HepG2 (cell line): ENCODE results near the gene RABGGTA. TPM values are rescaled to one million over a fixed set of nuclear protein-coding genes. Genes with fewer than 3 reads are reported as not detected.

Source experiments
- ARNT ChIP-seq: fragments of 450-650 bp; IDR thresholded peaks from 2 replicates; pipeline ENCODE4 v1.6.1; 2017
- ETV6 ChIP-seq: sonication (generic); formaldehyde crosslinking; conservative IDR thresholded peaks from 2 replicates; pipeline ENCODE4 v1.4.0; 2020; ENCODE audit warnings: missing genetic modification reagents
- FOXC1 ChIP-seq: sonication (generic); formaldehyde crosslinking; IDR thresholded peaks from 2 replicates; pipeline ENCODE4 v1.8.0; 2022; ENCODE audit warnings: mild to moderate bottlenecking, missing genetic modification reagents, borderline replicate concordance
- GFI1 ChIP-seq: sonication (generic); formaldehyde crosslinking; IDR thresholded peaks from 2 replicates; pipeline ENCODE4 v1.5.0; 2020; ENCODE audit warnings: missing genetic modification reagents, mild to moderate bottlenecking, borderline replicate concordance
- HDAC2 ChIP-seq: sonication (generic); formaldehyde crosslinking; IDR thresholded peaks from 2 replicates; pipeline ENCODE4 v1.4.0; 2020; ENCODE audit warnings: missing genetic modification reagents
- ISX ChIP-seq: sonication (generic); formaldehyde crosslinking; conservative IDR thresholded peaks from 2 replicates; pipeline ENCODE4 v1.5.0; 2020; ENCODE audit warnings: missing genetic modification reagents
- KDM4B ChIP-seq: sonication (generic); formaldehyde crosslinking; IDR thresholded peaks from 2 replicates; pipeline ENCODE4 v1.4.0; 2020; ENCODE audit warnings: missing genetic modification reagents
- MAFK ChIP-seq, 2 experiments: IDR thresholded peaks in 1 of 2; conservative IDR thresholded peaks in 1 of 2; 2 replicates each; pipeline ENCODE4 v1.6.1; 2011; ENCODE audit warnings: improper control_type of control experiment in 2 of 2, low read length in 2 of 2
- PAF1 ChIP-seq: IDR thresholded peaks from 2 replicates; pipeline ENCODE4 v1.6.1; 2016; ENCODE audit warnings: missing genetic modification reagents, missing compliant biosample characterization
- RBAK ChIP-seq: sonication (generic); formaldehyde crosslinking; IDR thresholded peaks from 2 replicates; pipeline ENCODE4 v1.5.1; 2020; ENCODE audit warnings: mild to moderate bottlenecking, missing genetic modification reagents
- RBFOX2 ChIP-seq: fragments of 200-400 bp; formaldehyde crosslinking; IDR thresholded peaks from 2 replicates; pipeline ENCODE4 v1.6.1; 2017; ENCODE audit warnings: low read depth, mild to moderate bottlenecking, low read length
- SIN3B ChIP-seq: fragments of 150-350 bp; IDR thresholded peaks from 2 replicates; pipeline ENCODE4 v1.6.1; 2014; ENCODE audit warnings: low read length
- SOX6 ChIP-seq, 2 experiments: fragments of 450-650 bp in 1 of 2; sonication (generic) in 1 of 2; formaldehyde crosslinking in 1 of 2; IDR thresholded peaks; 2 replicates each; pipeline versions ENCODE4 v1.4.0 to v1.6.1; 2017 to 2020; ENCODE audit warnings: antibody characterized with exemption in 1 of 2, mild to moderate bottlenecking in 1 of 2, missing genetic modification reagents in 1 of 2
- TEAD2 ChIP-seq: sonication (generic); formaldehyde crosslinking; IDR thresholded peaks from 2 replicates; pipeline ENCODE4 v1.9.0; 2021; ENCODE audit warnings: missing genetic modification reagents
- TOPORS ChIP-seq: sonication (generic); formaldehyde crosslinking; IDR thresholded peaks from 2 replicates; pipeline ENCODE4 v1.8.0; 2023; ENCODE audit warnings: mild to moderate bottlenecking, missing genetic modification reagents
- TP53 ChIP-seq: sonication (generic); formaldehyde crosslinking; conservative IDR thresholded peaks from 2 replicates; pipeline ENCODE4 v1.4.0; 2020; ENCODE audit warnings: missing genetic modification reagents
- ZFP36 ChIP-seq: fragments of 150-350 bp; IDR thresholded peaks from 2 replicates; pipeline ENCODE4 v1.6.1; 2018; ENCODE audit warnings: borderline replicate concordance, low read length, low read depth; ENCODE audit not compliant: partially characterized antibody
- ZNF180 ChIP-seq: sonication (generic); formaldehyde crosslinking; IDR thresholded peaks from 2 replicates; pipeline ENCODE4 v1.4.0; 2020; ENCODE audit warnings: low read depth, missing genetic modification reagents, borderline replicate concordance
- ZNF816 ChIP-seq: sonication (generic); formaldehyde crosslinking; IDR thresholded peaks from 2 replicates; pipeline ENCODE4 v1.8.0; 2022; ENCODE audit warnings: missing genetic modification reagents, mild to moderate bottlenecking, borderline replicate concordance
- ZNF83 ChIP-seq: sonication (generic); formaldehyde crosslinking; IDR thresholded peaks from 2 replicates; pipeline ENCODE4 v1.4.0; 2020; ENCODE audit warnings: missing genetic modification reagents, mild to moderate bottlenecking, borderline replicate concordance
- ZSCAN31 ChIP-seq: sonication (generic); formaldehyde crosslinking; IDR thresholded peaks from 2 replicates; pipeline ENCODE4 v1.5.0; 2020; ENCODE audit warnings: low read depth, mild to moderate bottlenecking, missing genetic modification reagents
- polyA plus RNA-seq, 8 experiments: library from polyadenylated mRNA; depleted of rRNA in 3 of 8; stranded (reverse) in 7 of 8; unstranded in 1 of 8; fragments of >200 nt; fragmentation: Illumina TruSeq in 4 of 8; extraction: Trizol in 4 of 8; gene quantifications; 2 replicates each; pipeline versions ENCODE4 v1.2.1 to v1.2.3, GENCODE V29; 2011 to 2016; ENCODE audit warnings: low read depth in 4 of 8, missing spikeins in 1 of 8, mixed read lengths in 1 of 8; ENCODE audit not compliant: insufficient read depth in 1 of 8
- total RNA-seq, 5 experiments: library from RNA; depleted of rRNA; stranded (reverse); fragments of >200 nt; fragmentation: Illumina TruSeq; extraction: Trizol; gene quantifications; 2 replicates each; pipeline ENCODE4 v1.2.3, GENCODE V29; 2016; ENCODE audit warnings: low read depth in 1 of 5
- TF ChIP-seq, protein P1 (sequence below): IDR thresholded peaks from 2 replicates; pipeline ENCODE4 v1.6.1; 2016
- TF ChIP-seq, protein P2 (sequence below): sonication (generic); formaldehyde crosslinking; IDR thresholded peaks from 2 replicates; pipeline ENCODE4 v1.4.0; 2020; ENCODE audit warnings: mild to moderate bottlenecking, missing genetic modification reagents
- TF ChIP-seq, protein P3 (sequence below): sonication (generic); formaldehyde crosslinking; IDR thresholded peaks from 2 replicates; pipeline ENCODE4 v1.4.0; 2020; ENCODE audit warnings: mild to moderate bottlenecking, missing genetic modification reagents
- TF ChIP-seq, protein P4 (sequence below): IDR thresholded peaks from 2 replicates; pipeline ENCODE4 v1.6.1; 2016; ENCODE audit warnings: mild to moderate bottlenecking, missing biosample characterization, missing genetic modification reagents
- TF ChIP-seq, protein P5 (sequence below): sonication (generic); formaldehyde crosslinking; conservative IDR thresholded peaks from 2 replicates; pipeline ENCODE4 v1.8.1; 2023; ENCODE audit warnings: missing genetic modification reagents

The RABGGTA gene
- total and polyA plus RNA-seq, 2 of the 13 experiments (the other 11 are each of a cell fraction or from before 2014, with no cell fraction given) = 57.9 to 90.8 TPM

DNA sequence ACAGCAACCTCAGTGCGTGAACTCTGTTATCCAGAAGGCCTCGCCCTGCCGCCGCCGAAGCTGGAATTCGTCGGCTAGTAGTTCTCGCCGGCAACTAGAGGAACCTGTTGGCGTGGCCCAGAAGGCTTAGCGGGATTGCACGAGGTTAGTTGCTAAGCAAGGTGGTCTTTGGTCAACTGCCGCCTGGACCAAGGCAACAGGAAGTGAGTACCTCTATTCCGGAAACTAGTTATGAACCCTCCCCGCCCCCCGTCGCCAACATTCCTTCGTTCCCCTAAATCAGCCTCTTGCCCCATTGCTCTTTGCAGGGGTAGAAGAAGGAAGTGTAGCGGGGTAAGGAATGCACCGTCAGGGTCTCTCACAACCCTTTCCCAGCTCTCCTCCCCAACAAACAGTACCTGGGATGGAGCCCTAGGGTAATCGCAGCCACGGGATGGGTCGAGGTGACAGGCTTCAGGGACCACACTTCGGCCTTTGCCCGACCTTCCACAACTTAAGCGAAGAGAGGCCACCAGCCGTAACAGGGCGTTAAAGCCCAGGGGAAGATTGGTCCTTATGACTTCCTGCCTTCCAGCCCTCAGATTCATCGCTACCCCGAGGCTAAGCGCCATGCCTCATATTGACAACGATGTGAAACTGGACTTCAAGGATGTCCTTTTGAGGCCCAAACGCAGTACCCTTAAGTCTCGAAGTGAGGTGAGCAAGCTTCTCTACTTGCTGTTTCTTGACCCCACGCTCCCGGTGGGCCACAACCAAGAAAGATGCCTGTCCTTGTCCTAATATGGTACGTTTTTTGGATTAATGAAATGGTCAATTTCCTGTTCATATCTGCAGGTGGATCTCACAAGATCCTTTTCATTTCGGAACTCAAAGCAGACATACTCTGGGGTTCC lies 38.5 kb downstream of the RABGGTA start, which contains the start of gene GMPR2 (continued):
- peak; percentile 99 for TF ChIP-seq FOXC1 (CRISPR knock-in tag)
- peak; percentile 82 for TF ChIP-seq ZNF816 (CRISPR knock-in tag)
- TF ChIP-seq HDAC2 (CRISPR knock-in tag) = peak; percentile 65
- peak; percentile 70; the same call in 1 of the 2 replicates for TF ChIP-seq SIN3B
- TF ChIP-seq, protein P1, sequence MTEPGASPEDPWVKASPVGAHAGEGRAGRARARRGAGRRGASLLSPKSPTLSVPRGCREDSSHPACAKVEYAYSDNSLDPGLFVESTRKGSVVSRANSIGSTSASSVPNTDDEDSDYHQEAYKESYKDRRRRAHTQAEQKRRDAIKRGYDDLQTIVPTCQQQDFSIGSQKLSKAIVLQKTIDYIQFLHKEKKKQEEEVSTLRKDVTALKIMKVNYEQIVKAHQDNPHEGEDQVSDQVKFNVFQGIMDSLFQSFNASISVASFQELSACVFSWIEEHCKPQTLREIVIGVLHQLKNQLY (CRISPR knock-in tag) = peak; percentile 64; the same call in 1 of the 2 replicates
- peak; percentile 87 for TF ChIP-seq TOPORS (CRISPR knock-in tag)
- 0 out of 2 replicates have a peak, but pooled peaks have one; percentile 20 for TF ChIP-seq ETV6 (CRISPR knock-in tag)
- peak; percentile 76 for TF ChIP-seq KDM4B (CRISPR knock-in tag)
- no peak for TF ChIP-seq SOX6 (IDR thresholded peaks at IDR 0.05)
- no peak; the same call in 1 of the 2 replicates for TF ChIP-seq SOX6 (CRISPR knock-in tag; IDR thresholded peaks at IDR 0.05)
- TF ChIP-seq RBFOX2 = peak; percentile 67; the same call in 1 of the 2 replicates
- no peak for TF ChIP-seq GFI1 (CRISPR knock-in tag)
- TF ChIP-seq, protein P2, sequence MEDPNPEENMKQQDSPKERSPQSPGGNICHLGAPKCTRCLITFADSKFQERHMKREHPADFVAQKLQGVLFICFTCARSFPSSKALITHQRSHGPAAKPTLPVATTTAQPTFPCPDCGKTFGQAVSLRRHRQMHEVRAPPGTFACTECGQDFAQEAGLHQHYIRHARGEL (CRISPR knock-in tag) = no peak; the same call in 1 of the 2 replicates
- no peak for TF ChIP-seq ZFP36
- TF ChIP-seq, protein P3, sequence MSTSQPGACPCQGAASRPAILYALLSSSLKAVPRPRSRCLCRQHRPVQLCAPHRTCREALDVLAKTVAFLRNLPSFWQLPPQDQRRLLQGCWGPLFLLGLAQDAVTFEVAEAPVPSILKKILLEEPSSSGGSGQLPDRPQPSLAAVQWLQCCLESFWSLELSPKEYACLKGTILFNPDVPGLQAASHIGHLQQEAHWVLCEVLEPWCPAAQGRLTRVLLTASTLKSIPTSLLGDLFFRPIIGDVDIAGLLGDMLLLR (CRISPR knock-in tag) = peak; percentile 82
- TF ChIP-seq MAFK (conservative IDR thresholded peaks at IDR 0.05 in 1 of 2, IDR thresholded peaks at IDR 0.05 in 1 of 2; ENCODE audit: low read length in 2 of 2) = no peak
- peak; percentile 93 for TF ChIP-seq TEAD2 (CRISPR knock-in tag)
- peak; percentile 93; the same call in 1 of the 2 replicates for TF ChIP-seq ZNF180 (CRISPR knock-in tag)
- peak; percentile 67; the same call in 1 of the 2 replicates for TF ChIP-seq ISX (CRISPR knock-in tag)
- TF ChIP-seq, protein P4, sequence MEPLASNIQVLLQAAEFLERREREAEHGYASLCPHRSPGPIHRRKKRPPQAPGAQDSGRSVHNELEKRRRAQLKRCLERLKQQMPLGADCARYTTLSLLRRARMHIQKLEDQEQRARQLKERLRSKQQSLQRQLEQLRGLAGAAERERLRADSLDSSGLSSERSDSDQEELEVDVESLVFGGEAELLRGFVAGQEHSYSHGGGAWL (CRISPR knock-in tag) = 0 out of 2 replicates have a peak, but pooled peaks have one; percentile 31
- no peak for TF ChIP-seq ZSCAN31 (CRISPR knock-in tag)
- no peak; the same call in 1 of the 2 replicates for TF ChIP-seq PAF1
- TF ChIP-seq ZNF83 (CRISPR knock-in tag) = no peak
- TF ChIP-seq, protein P5, sequence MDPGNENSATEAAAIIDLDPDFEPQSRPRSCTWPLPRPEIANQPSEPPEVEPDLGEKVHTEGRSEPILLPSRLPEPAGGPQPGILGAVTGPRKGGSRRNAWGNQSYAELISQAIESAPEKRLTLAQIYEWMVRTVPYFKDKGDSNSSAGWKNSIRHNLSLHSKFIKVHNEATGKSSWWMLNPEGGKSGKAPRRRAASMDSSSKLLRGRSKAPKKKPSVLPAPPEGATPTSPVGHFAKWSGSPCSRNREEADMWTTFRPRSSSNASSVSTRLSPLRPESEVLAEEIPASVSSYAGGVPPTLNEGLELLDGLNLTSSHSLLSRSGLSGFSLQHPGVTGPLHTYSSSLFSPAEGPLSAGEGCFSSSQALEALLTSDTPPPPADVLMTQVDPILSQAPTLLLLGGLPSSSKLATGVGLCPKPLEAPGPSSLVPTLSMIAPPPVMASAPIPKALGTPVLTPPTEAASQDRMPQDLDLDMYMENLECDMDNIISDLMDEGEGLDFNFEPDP (CRISPR knock-in tag) = no peak
- no peak for TF ChIP-seq ARNT
- TF ChIP-seq TP53 (CRISPR knock-in tag) = peak; percentile 71; the same call in 1 of the 2 replicates
- TF ChIP-seq RBAK = no peak
